SU-DHL-6 (cell line): ENCODE measurements around the gene STKLD1.

Source experiments
- H2AFZ ChIP-seq: fragments of 200-600 bp; sonication (generic); 2 replicates; pipeline ENCODE4 v1.6.1; 2014; ENCODE audit warnings: low read depth, mild to moderate bottlenecking, moderate library complexity, mixed read lengths, antibody characterized with exemption, low read length; ENCODE audit not compliant: severe bottlenecking
- H3F3A ChIP-seq: fragments of 200-600 bp; shearing (Covaris generic); 2 replicates; pipeline ENCODE4 v1.6.0; 2016; ENCODE audit warnings: antibody characterized with exemption, mild to moderate bottlenecking; ENCODE audit not compliant: insufficient read depth
- H3K27ac ChIP-seq: fragments of 200-600 bp; sonication (generic); 2 replicates; pipeline ENCODE4 v1.5.1; 2016; ENCODE audit warnings: low read depth, mild to moderate bottlenecking, low read length, moderate library complexity, mixed read lengths
- H3K27me3 ChIP-seq: fragments of 200-600 bp; sonication (generic), shearing (Covaris generic); 2 replicates; pipeline ENCODE4 v1.6.0; 2014; ENCODE audit warnings: mild to moderate bottlenecking, low read length
- H3K36me3 ChIP-seq: fragments of 200-600 bp; sonication (generic); 2 replicates; pipeline ENCODE4 v1.6.1; 2014; ENCODE audit warnings: mild to moderate bottlenecking, low read length, mixed read lengths
- H3K4me2 ChIP-seq: fragments of 300-600, 200-600 bp; shearing (Covaris generic), sonication (generic); 2 replicates; pipeline ENCODE4 v1.6.0; 2014; ENCODE audit warnings: low read length, low read depth, mild to moderate bottlenecking; ENCODE audit not compliant: poor library complexity, severe bottlenecking
- H3K4me3 ChIP-seq: fragments of 200-600 bp; sonication (generic); 2 replicates; pipeline ENCODE4 v1.5.1; 2014; ENCODE audit warnings: antibody characterized with exemption, low read length, mild to moderate bottlenecking, mixed read lengths; ENCODE audit not compliant: insufficient read depth, poor library complexity, severe bottlenecking
- H3K79me2 ChIP-seq: fragments of 200-600 bp; sonication (generic); 2 replicates; pipeline ENCODE4 v1.6.1; 2014; ENCODE audit warnings: mild to moderate bottlenecking, low read length, moderate library complexity; ENCODE audit not compliant: insufficient read depth
- H3K9ac ChIP-seq: fragments of 200-600 bp; sonication (generic); 2 replicates; pipeline ENCODE4 v1.7.0; 2014; ENCODE audit warnings: mild to moderate bottlenecking, low read length
- H3K9me2 ChIP-seq: fragments of 200-600 bp; sonication (generic); replicated peaks from 2 replicates; pipeline ENCODE4 v1.6.1; 2014; ENCODE audit warnings: low read length; ENCODE audit not compliant: insufficient read depth
- H3K9me3 ChIP-seq: fragments of 200-600 bp; sonication (generic); 2 replicates; pipeline ENCODE4 v1.6.1; 2014; ENCODE audit warnings: low read length, mixed read lengths; ENCODE audit not compliant: insufficient read depth
- H4K20me1 ChIP-seq: fragments of 200-600 bp; sonication (generic); 2 replicates; pipeline ENCODE4 v1.6.1; 2014; ENCODE audit warnings: low read depth, mild to moderate bottlenecking, antibody characterized with exemption, low read length, moderate library complexity, mixed read lengths
- EZH2phosphoT487 ChIP-seq: fragments of 200-600 bp; sonication (generic), shearing (Covaris generic); conservative IDR thresholded peaks from 2 replicates; pipeline ENCODE4 v1.6.1; 2018; ENCODE audit warnings: mild to moderate bottlenecking, antibody characterized with exemption, low read length, moderate library complexity, mixed read lengths
- TF ChIP-seq, protein P1 (sequence below): fragments of 200-600 bp; sonication (generic); IDR thresholded peaks from one replicate; pipeline ENCODE4 v1.5.1; 2017; ENCODE audit warnings: antibody characterized with exemption, mild to moderate bottlenecking, low read length, moderate library complexity; ENCODE audit not compliant: insufficient read depth, poor library complexity, severe bottlenecking

STKLD1 gene

DNA sequence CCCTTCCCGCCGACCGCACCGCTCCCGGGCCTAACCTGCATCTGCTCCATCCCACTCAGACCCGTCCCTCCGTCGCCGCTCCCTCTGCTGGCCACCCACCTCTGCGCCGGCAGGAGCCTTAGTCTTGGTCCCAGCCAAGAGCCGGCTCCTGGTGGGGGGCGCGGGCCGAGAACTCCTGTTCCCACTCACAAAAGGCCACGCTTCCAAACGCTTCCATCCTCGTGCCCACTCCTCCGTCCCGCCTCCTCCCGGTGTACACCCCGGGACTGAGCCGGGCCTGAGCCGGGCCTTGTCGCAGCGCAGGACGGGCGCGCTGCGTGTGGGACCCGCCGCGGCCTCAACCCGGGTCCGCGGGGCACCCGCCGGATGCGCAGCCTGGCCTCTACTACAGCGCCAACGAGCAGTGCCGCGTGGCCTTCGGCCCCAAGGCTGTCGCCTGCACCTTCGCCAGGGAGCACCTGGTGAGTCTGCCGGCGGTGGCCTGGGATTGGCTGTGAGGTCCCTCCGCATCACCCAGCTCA, 53.5 kb downstream of the STKLD1 start:
- H3K27ac ChIP-seq: no peak overlapping the region
- H3K4me3 ChIP-seq: no peak overlapping the region
- TF ChIP-seq, protein P1, sequence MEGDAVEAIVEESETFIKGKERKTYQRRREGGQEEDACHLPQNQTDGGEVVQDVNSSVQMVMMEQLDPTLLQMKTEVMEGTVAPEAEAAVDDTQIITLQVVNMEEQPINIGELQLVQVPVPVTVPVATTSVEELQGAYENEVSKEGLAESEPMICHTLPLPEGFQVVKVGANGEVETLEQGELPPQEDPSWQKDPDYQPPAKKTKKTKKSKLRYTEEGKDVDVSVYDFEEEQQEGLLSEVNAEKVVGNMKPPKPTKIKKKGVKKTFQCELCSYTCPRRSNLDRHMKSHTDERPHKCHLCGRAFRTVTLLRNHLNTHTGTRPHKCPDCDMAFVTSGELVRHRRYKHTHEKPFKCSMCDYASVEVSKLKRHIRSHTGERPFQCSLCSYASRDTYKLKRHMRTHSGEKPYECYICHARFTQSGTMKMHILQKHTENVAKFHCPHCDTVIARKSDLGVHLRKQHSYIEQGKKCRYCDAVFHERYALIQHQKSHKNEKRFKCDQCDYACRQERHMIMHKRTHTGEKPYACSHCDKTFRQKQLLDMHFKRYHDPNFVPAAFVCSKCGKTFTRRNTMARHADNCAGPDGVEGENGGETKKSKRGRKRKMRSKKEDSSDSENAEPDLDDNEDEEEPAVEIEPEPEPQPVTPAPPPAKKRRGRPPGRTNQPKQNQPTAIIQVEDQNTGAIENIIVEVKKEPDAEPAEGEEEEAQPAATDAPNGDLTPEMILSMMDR: no peak
- no peak for TF ChIP-seq EZH2phosphoT487
- H3K9me3 ChIP-seq: no peaks in the 10 kb centered on the region
- H3F3A ChIP-seq: no peaks in the 10 kb centered on the region
- no peak overlapping the region for H3K9ac ChIP-seq
- H2AFZ ChIP-seq: no peak overlapping the region
- H3K79me2 ChIP-seq: no peaks in the 10 kb centered on the region
- H4K20me1 ChIP-seq: no peaks in the 10 kb centered on the region
- no peaks in the 10 kb centered on the region for H3K9me2 ChIP-seq
- H3K36me3 ChIP-seq: no peaks in the 10 kb centered on the region
- no peaks in the 10 kb centered on the region for H3K27me3 ChIP-seq
- H3K4me2 ChIP-seq: no peak overlapping the region

DNA sequence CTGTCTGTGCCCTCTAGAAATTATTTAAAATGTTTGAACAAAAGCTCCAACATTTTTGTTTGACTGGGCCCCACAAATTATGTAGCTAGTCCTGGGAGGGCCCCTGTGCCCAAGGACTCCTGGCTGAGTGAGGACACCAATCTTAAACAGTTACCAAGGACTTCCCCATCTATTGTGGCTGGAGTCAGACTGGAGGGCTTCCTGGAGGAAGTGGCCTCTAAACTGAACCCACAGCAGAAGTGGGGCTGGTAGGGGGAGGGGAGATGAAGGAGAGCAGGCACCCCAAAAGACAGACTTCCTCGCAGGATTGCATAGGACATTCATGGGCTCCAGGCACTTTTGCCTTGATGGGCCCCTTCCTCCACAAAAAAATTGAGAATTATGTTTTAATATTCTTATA, 54.1 kb downstream of the STKLD1 start:
- Histone ChIP-seq H3F3A (no peaks in the 10 kb centered on the region), H3K27ac (no peak overlapping the region), H2AFZ (no peak overlapping the region), H3K9ac (no peak overlapping the region), H4K20me1 (no peaks in the 10 kb centered on the region), H3K4me3 (no peak overlapping the region), H3K79me2 (no peaks in the 10 kb centered on the region), H3K4me2 (no peak overlapping the region), H3K27me3 (no peaks in the 10 kb centered on the region), H3K36me3 (no peaks in the 10 kb centered on the region), H3K9me2 (no peaks in the 10 kb centered on the region), H3K9me3 (no peaks in the 10 kb centered on the region)
- TF ChIP-seq, protein P1: no peak
- no peak for TF ChIP-seq EZH2phosphoT487

DNA sequence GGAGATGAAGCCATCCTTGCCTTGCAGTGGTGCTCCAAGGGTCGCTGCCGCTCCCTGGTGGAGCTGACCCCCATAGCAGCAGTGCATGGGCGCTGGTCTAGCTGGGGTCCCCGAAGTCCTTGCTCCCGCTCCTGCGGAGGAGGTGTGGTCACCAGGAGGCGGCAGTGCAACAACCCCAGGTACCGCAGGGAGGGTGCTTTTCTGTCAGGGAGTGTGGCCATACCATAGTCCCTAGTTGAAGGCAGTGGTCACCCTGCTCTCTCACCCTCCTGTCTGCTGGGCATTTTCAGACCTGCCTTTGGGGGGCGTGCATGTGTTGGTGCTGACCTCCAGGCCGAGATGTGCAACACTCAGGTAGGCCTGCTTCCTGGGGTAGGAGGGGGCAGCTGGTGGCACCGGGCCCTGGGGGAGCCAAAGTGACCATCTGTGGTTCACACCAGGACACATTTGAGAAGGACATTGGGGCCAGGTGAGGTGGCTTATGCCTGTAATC, 57.2 kb downstream of the STKLD1 start:
- Histone ChIP-seq H3K27me3 (no peaks in the 10 kb centered on the region), H2AFZ (no peak overlapping the region), H3K4me2 (no peak overlapping the region), H3K9me3 (no peaks in the 10 kb centered on the region), H3F3A (no peaks in the 10 kb centered on the region), H4K20me1 (no peaks in the 10 kb centered on the region), H3K27ac (no peak overlapping the region), H3K9ac (no peak overlapping the region), H3K9me2 (no peaks in the 10 kb centered on the region), H3K79me2 (no peaks in the 10 kb centered on the region), H3K4me3 (no peak overlapping the region), H3K36me3 (no peaks in the 10 kb centered on the region)
- no peak for TF ChIP-seq EZH2phosphoT487
- TF ChIP-seq, protein P1: no peak
